ENCODE measurements around the gene SDC1. TPM values are rescaled to one million over a fixed set of nuclear protein-coding genes. Genes with fewer than 3 reads are reported as not detected.
A peak's percentile ranks its signal among the peaks of the same experiment; 100 is the strongest.

Gene SDC1
- polyA plus RNA-seq, 3 donors = not detected

DNA sequence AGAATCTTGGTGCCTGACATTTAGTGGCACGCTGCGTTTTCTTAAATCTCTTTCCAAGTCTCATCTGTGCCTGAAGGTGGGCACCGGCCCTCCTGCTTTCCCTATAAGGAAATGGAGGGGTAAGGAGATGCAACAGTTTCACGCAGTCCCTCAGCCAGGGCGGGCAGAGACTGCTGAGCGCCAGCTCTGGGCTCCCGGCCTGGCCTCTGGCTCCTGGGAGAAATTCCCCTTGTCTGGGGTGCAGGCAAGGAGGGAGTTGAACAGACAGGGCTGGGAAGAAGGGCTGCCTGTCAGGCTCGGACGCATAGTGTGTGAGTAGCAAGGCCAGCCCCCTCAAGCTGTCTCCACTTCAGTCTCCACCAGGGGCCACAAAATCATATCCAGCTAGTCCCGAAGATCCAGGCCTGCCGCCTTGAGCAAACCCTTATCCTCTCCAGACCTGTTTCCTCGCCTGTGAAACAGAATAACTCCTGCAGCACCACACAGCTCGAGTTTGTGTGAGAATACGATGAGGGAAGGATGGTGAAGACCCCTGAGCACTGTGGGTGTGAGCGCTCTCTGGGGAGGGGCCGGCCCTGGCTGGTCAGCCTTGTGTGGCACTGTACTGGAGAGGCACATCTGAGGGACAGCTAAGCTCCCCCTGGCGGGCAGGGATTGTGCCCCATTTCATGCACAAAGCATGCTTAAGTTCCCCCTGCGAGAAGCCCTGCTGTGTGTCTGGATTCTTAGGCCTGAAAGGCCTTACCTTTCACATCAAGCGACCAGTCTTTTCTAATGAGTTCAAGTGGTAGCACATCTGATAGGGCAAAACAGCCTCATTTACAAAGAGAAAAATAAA, 33.8 kb downstream of the SDC1 start:
- Histone ChIP-seq H3K4me3 (replicated peaks in 1 of 3; ENCODE audit: low read depth in 2 of 3, low read length in 3 of 3) (no peak overlapping the region), H3K27ac (ENCODE audit: low read depth in 1 of 2, low read length in 2 of 2) (no peak overlapping the region), H3K36me3 (replicated peaks in 1 of 2; ENCODE audit: control insufficient read depth in 1 of 2, insufficient read depth in 2 of 2, low read length in 2 of 2) (no peaks in the 10 kb centered on the region), H3K79me2 (ENCODE audit: insufficient read depth, low read length) (no peaks in the 10 kb centered on the region), H4K20me1 (ENCODE audit: insufficient read depth, low read length) (no peaks in the 10 kb centered on the region), H2AFZ (ENCODE audit: insufficient read depth, low read depth, low read length, poor library complexity, severe bottlenecking) (no peak overlapping the region), H3K27me3 (ENCODE audit: control insufficient read depth in 2 of 2, insufficient read depth in 2 of 2, low read length in 2 of 2) (no peaks in the 10 kb centered on the region), H3K9me3 (replicated peaks in 1 of 2; ENCODE audit: control insufficient read depth in 1 of 2, insufficient read depth in 1 of 2, low read length in 2 of 2) (no peaks in the 10 kb centered on the region), H3K4me1 (ENCODE audit: control insufficient read depth in 1 of 2, insufficient read depth in 2 of 2, low read length in 2 of 2) (peaks cover 3 to 11% of the 10 kb centered on the region in 2 donors), H3K9ac (ENCODE audit: insufficient read depth, low read length, poor library complexity, severe bottlenecking) (no peak overlapping the region), H3K4me2 (replicated peaks; ENCODE audit: extremely low read depth, low read length, poor library complexity, severe bottlenecking) (no peak overlapping the region)
- intact Hi-C loops (cut with micrococcal nuclease) = no loop called here
- no peak for DNase-seq
- H3K4me1 Mint-ChIP-seq = peaks cover 9% of the 10 kb centered on the region
- TF ChIP-seq, protein P1, sequence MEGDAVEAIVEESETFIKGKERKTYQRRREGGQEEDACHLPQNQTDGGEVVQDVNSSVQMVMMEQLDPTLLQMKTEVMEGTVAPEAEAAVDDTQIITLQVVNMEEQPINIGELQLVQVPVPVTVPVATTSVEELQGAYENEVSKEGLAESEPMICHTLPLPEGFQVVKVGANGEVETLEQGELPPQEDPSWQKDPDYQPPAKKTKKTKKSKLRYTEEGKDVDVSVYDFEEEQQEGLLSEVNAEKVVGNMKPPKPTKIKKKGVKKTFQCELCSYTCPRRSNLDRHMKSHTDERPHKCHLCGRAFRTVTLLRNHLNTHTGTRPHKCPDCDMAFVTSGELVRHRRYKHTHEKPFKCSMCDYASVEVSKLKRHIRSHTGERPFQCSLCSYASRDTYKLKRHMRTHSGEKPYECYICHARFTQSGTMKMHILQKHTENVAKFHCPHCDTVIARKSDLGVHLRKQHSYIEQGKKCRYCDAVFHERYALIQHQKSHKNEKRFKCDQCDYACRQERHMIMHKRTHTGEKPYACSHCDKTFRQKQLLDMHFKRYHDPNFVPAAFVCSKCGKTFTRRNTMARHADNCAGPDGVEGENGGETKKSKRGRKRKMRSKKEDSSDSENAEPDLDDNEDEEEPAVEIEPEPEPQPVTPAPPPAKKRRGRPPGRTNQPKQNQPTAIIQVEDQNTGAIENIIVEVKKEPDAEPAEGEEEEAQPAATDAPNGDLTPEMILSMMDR (IDR thresholded peaks at IDR 0.05) = no peak
- H3K9me3 Mint-ChIP-seq = no peaks in the 10 kb centered on the region
- 89% methylated on average over 6 of the region's 19 CpGs for WGBS (ENCODE audit: insufficient coverage)
- H3K27me3 Mint-ChIP-seq (ENCODE audit: low read depth in 3 of 3) = peaks cover 0 to 2% (median 0%) of the 10 kb centered on the region in 3 donors
- H3K36me3 Mint-ChIP-seq = no peaks in the 10 kb centered on the region
- H3K4me3 Mint-ChIP-seq = no peak overlapping the region
- peak overlapping the region in 1 of 7 donors; percentile 20 for H3K27ac Mint-ChIP-seq

DNA sequence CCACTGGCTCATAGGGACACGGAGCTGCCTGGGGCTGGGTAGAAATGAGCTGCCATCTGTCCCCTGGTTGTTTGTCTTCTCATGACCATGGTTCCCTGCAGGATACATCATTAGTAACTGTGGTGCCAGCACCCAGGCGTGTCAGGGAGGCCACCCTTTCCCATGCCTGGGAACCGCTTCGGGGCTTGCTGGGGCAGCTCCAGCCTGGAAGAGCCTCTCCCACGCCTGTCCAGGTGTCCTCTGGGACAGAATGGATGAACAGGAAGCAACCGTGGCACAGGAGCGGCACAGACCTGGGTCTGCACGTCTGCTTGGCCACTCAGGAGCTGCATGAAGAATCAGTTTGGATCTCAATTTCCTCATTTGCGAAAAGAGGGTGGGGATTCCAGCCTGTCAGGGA, 34.8 kb downstream of the SDC1 start:
- Histone ChIP-seq H3K4me3 (replicated peaks in 1 of 3; ENCODE audit: low read depth in 2 of 3, low read length in 3 of 3) (no peak overlapping the region), H3K27ac (ENCODE audit: low read depth in 1 of 2, low read length in 2 of 2) (no peak overlapping the region), H4K20me1 (ENCODE audit: insufficient read depth, low read length) (no peaks in the 10 kb centered on the region), H3K4me1 (ENCODE audit: control insufficient read depth in 1 of 2, insufficient read depth in 2 of 2, low read length in 2 of 2) (peaks cover 13 to 20% of the 10 kb centered on the region in 2 donors), H2AFZ (ENCODE audit: insufficient read depth, low read depth, low read length, poor library complexity, severe bottlenecking) (no peak overlapping the region), H3K27me3 (ENCODE audit: control insufficient read depth in 2 of 2, insufficient read depth in 2 of 2, low read length in 2 of 2) (no peaks in the 10 kb centered on the region), H3K36me3 (replicated peaks in 1 of 2; ENCODE audit: control insufficient read depth in 1 of 2, insufficient read depth in 2 of 2, low read length in 2 of 2) (no peaks in the 10 kb centered on the region), H3K9me3 (replicated peaks in 1 of 2; ENCODE audit: control insufficient read depth in 1 of 2, insufficient read depth in 1 of 2, low read length in 2 of 2) (no peaks in the 10 kb centered on the region), H3K79me2 (ENCODE audit: insufficient read depth, low read length) (no peaks in the 10 kb centered on the region), H3K9ac (ENCODE audit: insufficient read depth, low read length, poor library complexity, severe bottlenecking) (no peak overlapping the region), H3K4me2 (replicated peaks; ENCODE audit: extremely low read depth, low read length, poor library complexity, severe bottlenecking) (no peak overlapping the region)
- Mint-ChIP-seq H3K4me3 (no peak overlapping the region), H3K4me1 (peaks cover 17% of the 10 kb centered on the region), H3K9me3 (no peaks in the 10 kb centered on the region), H3K27ac (no peak overlapping the region), H3K36me3 (no peaks in the 10 kb centered on the region), H3K27me3 (ENCODE audit: low read depth in 3 of 3) (peaks cover 0 to 3% (median under 1%) of the 10 kb centered on the region in 3 donors)
- intact Hi-C loops (cut with micrococcal nuclease) = no loop called here
- TF ChIP-seq, protein P1 (IDR thresholded peaks at IDR 0.05) = no peak
- 91% methylated on average over 8 of the region's 9 CpGs for WGBS (ENCODE audit: insufficient coverage)
- no peak for DNase-seq

All from CD14-positive monocyte (primary cell).